Measurements from ENCODE around the gene RAB9A.
A peak's percentile ranks its signal among the peaks of the same experiment; 100 is the strongest.
"Not testable (repeated sequence)": the region's sequence is repeated elsewhere in the genome, so short reads cannot be mapped to it uniquely, and the experiment has no call there.

RAB9A gene, protein sequence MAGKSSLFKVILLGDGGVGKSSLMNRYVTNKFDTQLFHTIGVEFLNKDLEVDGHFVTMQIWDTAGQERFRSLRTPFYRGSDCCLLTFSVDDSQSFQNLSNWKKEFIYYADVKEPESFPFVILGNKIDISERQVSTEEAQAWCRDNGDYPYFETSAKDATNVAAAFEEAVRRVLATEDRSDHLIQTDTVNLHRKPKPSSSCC

DNA sequence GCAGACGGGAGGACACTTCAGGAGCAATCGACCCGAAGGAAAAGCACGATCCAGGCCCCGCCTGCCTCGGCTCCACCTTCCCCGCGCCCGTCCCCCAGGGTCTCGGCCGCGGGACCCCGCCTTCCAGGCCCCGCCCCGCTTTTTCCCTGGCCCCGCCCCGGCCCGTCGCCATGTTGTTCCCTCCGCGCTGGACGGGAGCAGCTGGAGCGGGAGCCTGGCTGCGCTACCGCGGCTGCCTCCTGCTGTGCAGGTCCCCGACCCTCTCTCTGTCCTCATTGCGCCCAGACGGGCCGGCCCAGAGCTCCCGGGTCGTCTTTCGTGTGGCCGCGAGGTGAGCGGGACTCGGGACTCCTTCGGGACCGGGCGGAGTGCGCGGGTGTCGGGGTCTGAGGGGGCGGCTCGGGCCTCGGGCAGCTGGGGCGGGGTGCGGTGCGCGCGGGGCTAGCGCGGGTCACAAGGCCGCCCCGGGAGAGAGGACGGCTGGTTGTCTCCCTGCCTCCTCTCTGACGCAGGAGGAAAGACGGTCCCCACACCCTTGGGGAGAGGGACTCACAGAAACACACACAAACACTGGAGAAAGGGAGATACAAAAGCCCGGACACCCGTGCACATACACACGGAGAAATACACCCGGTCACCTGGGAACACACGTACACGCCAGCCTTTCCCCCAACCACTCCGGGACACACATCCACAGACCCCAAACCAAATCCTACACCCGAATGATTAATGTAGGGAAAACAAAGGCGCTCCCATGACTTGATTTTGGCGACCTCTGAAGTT, at the start of gene RAB9A:
Gene RAB9A (plus strand): TSS at position 171 of the 783 bp plus-strand sequence. CDS start 19,619 bp downstream, outside the sequence.
- DNase-seq = peak; percentile 67

DNA sequence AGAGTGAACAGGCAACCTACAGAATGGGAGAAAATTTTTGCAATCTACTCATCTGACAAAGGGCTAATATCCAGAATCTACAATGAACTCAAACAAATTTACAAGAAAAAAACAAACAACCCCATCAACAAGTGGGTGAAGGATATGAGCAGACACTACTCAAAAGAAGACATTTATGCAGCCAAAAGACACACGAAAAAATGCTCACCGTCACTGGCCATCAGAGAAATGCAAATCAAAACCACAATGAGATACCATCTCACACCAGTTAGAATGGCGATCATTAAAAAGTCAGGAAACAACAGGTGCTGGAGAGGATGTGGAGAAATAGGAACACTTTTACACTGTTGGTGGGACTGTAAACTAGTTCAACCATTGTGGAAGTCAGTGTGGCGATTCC, 47.2 kb upstream of the RAB9A start:
- DNase-seq = not testable (repeated sequence)

DNA sequence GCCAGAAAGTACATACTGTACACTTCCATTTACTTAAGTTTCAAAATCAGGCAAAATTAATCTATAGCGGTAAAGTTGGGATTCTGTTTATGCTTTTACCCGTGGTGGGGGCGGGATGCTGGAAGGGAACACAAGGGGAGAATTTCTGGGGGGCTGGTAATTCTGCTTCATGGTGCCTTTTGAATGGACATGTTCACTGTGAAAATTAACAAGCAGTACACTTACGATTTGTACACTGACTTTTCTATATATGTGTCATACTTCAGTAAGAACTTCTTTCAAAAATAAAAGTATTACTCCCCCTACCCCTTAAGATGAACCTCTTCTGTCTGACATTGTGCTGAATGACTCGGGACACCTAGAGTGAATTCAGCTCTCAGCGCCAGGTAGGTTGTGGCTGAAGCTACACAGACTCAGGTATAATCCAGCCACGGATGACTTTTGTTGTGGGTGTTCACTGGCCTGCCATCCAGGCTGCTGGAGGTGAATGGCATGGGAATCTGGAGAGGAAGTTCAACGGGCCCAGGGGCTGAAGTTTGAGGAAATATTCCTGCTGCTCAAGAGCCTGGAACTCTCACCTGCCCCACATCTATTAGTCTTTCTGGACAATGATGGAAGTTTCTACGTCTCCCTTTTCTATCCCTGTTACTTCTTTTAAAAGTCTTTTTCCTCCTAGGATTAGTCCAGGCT, 43.3 kb upstream of the RAB9A start:
- DNase-seq = no peak

DNA sequence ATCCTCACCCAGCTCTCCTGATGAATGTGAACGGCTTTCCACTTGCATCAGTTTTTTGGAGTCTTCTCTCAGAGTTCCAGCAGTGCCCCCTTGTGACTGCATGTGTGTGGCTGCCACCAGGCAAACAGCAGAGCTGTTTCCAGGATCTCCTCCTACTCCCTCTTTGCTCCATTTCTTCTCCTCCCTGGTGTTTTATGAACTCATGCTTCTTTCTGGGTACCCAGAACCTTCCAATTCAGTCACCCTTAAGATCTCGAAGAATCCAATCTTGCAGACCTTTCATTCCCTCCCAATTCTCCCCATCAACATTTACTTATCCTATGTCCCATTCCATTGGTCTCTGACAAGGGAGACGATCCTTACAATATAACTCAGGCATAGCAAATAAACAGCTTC, 42.8 kb upstream of the RAB9A start:
- peak; percentile 46 for DNase-seq

DNA sequence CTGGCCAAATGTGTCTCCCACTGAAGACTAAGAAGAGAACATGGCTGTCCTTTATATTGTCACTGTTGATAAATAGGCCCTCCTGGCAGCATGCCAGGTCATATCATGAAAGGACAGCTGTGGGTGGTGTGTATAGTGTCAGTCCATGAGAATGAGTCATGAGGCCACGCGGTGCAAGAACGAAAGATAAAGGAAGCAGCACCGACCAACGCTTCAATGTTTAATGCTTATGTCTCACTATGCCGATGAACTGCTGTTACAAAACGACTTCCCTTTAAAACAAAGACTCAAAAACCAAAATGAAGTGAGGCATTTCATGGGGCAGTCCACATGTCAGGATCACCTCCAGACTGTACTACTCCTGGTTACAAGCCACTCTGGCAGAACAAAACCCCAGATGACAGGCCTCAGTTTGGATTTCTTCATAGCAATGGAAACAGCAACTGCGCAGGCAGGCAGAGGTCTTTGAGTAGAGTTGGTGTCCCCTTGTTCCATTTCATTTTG, 41.2 kb upstream of the RAB9A start:
- DNase-seq = no peak

DNA sequence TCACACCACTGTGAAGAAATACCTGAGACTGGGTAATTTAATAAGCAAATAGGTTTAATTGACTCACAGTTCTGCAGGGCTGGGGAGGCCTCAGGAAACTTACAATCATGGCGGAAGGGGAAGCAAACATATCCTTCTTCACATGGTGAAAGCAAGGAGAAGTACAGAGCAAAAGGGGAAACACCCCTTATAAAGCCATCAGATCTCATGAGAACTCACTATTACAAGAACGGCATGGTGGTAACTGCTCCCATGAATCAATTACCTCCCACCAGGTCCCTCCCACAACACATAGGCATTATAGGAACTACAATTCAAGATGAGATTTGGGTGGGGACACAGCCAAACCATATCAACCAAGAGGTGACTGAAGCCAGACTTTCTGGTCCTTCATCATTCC, 40.6 kb upstream of the RAB9A start:
- not testable (repeated sequence) for DNase-seq

DNA sequence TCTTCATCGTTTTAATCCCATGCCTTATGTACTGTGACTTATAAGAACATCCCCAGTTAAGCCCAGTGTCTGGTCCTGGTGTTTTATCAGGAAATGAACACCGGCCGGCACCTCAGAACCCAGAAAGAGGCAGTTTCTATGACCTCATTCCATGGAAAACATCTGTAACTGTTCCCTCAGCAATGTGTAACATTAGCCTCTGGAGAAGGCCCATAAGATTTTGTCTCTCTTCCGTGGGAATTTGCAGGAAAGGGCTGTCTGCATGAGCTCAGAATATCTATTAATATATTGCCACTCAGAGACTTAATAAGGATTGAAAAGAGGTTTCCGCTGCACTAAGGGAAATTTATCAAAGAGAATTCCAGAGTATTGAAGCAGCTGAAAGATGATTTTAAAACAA, 39.1 kb upstream of the RAB9A start:
- no peak for DNase-seq

DNA sequence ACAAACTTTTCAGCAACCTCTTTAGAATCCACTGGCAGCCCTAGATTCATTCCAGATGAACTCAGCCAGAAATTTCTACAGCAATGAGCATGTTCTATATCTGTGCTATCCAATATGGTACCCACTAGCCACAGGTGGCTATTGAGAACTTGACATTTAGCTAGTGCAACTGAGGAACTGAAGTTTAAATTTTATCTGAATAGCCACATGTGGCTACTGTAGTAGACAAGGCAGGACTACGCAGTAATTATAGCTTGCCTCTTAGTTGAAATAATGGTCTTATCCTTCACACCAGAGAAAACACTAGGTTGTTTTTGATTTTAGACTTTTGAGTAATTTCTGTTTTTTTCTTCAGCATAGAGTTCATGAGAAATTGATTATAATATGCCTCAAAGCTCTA, 38.6 kb upstream of the RAB9A start:
- no peak for DNase-seq

DNA sequence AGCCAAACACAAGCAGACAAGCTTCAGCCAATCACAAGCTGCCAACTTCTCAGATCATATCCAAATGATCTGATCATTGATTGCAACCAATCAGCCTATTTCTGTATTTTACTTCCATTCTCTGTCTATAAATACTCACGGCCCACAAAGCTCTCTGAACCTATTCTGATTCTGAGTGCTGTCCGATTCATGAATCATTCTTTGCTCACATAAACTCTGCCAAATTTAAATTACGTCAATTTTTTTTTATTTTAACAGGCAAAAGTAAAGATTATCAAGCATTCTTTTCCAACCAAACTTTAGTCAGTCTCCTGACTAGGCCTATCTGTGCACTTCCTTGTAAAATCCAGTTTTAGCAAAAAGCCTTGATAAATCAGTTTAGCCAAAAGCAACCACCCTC, 37.8 kb upstream of the RAB9A start:
- DNase-seq = peak; percentile 30

DNA sequence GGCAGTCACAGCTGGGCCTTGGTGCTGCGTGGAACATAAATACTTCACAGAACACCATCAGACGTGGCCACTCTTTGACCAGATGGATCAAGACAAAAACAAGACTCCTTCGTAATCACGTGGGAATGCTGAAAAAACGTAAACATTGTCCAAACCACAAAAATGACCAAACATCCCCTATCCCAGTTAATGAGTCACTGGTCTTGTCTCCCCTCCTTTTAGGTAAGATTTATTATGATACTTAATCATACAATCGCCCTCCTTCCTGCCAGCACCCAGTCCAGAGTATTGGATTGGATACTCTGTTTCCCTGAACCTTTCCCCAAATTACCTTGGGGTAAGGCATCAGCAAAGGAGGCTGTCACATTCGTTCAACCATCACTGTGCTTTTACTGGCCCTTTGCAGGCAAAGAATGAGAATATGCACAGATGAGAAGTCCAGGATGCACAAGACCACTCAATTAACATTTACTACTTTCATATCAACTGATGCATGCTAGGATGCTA, 36.6 kb upstream of the RAB9A start:
- DNase-seq = peak; percentile 87

DNA sequence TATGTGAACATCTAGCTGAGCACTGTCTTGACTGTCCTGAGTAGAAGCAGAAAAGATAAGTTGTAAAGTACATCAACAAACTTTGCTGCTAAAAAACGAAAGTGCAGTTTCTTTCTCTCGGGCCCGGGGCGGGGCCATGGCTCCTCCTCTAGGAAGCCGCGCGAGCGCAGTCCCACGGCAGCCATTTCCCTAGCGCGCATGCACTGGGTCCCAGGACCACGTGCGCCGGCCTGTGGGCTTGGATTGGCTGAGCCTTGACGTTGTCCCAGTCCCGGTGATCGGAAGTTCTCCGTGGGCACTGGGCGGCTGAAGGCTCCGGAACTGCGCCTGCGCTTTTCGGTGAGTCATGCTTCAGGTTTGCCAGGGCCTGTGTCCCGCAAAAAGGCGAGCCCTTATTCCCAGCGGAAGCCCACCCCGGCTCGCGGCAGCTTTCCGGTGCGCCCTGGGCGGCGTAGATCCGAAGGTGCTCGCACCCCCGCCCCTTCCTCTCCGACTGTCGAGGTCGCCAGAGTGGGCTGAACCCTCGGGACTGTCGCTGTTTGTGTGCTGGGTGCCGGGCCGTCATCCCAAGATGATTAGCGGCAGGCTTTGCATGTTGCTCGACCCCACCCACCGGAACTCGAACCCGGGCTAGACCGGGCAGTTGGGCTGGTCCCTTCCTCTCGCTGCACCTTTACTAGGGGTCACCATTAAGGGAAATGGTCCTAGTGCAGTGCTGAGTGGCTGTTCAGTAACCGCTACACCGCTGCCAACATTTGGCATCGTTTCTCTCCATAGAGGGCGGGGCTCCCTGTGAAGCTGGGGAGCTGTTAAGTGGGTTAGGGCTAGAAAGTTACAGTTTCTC, 35.9 kb upstream of the RAB9A start, which contains the start of gene TCEANC:
Gene TCEANC (plus strand): TSS at position 292 of the 844 bp plus-strand sequence. CDS start 9,368 bp downstream, outside the sequence.
- peak; percentile 95 for DNase-seq

DNA sequence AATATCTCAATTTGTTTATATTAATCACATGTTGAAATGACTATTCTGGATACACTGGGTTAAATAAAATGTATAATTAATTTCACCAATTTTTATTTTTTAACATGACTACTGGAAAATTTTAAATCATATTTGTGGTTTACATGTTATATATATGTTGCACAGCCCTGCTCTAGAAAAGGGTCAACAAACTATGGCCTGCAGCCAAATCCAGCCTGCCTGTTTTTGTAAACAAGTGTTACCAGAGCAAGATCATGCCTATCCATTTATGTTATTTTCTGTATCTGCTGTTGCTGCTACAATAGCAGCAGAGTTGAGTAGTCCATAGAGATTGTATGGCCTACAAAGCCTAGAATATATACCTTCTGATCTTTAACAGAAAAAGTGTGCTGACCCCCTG, 34.8 kb upstream of the RAB9A start:
- DNase-seq = no peak

DNA sequence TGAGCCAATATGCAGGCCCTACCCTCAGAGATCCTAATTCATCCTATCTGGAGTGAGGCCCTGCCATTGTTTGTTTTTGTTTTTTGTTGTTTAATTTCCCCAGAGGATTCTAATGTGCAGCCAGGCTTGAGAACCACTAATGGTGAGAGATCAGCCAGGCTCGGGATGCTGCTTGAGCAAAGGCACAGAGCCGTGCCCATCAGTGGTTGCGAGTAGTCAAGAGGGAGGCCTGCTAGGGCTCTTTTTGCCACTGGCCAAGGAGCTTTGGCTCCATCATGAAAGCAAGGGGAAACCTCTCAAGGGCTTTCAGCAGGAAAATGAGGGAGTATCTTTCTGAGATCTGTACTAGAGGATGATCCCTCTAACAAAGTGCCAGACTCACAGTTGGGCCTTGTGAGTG, 33.3 kb upstream of the RAB9A start:
- DNase-seq = no peak

DNA sequence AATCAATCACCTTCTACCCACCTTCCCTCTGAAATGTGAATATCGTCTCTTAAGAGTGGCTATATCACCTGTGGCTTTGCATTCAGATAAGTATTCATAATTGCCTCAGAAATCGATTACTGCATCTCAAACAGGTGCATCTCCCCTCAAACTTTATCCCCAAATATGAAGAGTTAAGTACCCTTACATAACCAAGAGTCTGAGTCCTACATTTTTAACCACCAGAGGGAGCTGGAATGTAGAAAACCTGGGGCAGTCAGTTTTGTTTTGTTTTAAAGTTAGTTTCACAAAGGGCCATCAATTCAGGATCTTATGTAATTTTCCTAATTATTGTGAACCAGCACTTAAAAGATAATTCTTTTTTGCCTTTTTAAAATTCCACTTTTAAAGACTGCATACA, 30.3 kb upstream of the RAB9A start:
- peak; percentile 34 for DNase-seq

DNA sequence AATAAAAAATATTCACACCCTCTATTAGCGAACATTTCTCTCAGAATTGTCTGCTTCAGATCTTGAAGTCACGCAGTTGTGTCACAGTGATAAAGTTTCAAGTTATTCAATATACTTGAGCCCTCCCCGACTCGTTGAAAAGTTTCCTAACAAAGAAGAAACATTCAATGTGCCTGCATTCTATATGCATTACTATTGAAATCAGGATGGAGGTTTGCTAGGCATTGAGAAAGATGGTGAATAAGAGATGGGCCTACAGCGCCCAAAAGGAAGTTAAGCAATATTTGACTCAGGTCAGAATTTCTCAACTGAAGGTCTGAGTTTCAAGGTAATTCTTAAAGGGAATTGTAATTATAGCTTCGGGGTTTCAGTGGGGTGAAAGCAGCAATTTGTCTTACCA, 29.9 kb upstream of the RAB9A start:
- peak; percentile 72 for DNase-seq

DNA sequence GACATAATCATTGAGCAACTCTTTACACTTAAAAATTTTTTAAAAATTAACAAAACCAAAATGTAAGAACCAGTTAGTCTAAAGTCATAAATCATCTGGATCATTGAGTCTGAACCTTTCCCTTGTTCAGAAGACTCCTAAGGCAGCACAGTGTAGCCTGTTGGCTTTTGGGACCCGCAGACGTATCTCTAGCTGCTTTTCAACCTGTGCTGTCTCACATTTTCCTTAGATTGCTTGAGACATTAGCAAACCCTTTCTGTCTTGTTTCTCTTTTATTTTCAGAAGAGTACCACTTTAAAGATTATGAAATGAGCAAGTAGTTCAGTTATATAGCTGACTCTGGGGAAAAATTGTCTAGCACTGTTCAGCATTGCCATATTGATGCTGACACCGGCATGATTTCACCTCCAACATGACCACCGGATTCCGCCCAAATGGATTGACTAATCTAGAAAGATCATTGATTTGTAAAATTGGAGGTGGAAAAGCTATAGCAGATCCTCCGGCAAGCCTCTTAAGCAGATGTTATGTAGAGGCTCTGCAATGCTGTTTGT, 27.1 kb upstream of the RAB9A start:
- no peak for DNase-seq

DNA sequence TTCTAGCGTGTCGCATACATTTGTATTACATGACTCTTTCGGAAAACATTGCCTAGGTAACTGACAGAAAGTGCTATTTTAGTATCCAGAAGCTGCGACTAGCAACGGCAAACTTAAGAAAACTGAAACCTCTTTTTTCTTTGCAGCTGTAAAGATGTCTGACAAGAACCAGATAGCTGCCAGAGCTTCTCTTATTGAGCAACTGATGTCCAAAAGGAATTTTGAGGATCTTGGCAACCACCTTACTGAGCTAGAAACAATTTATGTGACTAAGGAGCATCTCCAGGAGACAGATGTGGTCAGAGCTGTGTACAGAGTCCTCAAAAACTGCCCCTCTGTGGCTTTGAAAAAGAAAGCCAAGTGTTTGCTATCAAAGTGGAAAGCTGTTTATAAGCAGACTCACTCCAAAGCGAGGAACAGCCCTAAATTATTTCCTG, 26.6 kb upstream of the RAB9A start:
- peak; percentile 56 for DNase-seq

DNA sequence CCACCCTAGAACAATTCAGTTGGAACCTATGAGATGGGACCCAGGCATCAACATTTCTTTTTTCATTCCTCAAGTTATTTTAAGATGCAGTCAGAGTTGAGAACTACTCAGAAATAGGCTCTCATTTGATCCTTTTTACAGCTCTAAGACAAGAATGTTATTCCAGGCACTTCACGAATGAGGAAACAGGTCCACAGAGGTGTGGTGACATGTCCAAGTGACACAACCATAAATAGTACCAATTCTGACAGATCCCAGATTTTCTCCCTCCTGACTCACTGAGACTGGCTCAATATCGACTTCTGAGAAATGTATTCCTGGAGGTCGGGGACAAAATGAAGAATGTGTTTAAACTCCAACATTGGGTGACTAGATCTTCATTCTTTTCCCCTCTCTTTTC, 24.9 kb upstream of the RAB9A start:
- DNase-seq = no peak

DNA sequence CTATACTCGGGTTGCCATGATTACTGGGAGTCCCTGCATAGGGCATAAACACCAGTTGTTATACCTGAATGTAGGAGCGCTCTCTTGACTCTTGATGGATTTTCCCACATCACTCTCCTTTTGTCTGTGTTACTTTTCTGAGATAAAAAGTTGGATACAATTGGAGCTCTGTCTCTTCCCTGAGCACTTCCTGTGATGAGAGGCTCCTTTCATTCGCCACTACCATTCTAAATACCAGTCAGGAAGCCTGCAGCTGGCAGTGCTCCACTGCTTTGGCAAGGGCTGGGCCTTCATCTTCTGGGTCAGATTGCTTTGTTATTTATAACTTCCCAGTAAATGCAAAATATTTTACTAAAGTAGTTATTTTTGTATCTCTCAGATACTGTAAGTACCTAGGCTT, 22.1 kb upstream of the RAB9A start:
- DNase-seq = no peak

DNA sequence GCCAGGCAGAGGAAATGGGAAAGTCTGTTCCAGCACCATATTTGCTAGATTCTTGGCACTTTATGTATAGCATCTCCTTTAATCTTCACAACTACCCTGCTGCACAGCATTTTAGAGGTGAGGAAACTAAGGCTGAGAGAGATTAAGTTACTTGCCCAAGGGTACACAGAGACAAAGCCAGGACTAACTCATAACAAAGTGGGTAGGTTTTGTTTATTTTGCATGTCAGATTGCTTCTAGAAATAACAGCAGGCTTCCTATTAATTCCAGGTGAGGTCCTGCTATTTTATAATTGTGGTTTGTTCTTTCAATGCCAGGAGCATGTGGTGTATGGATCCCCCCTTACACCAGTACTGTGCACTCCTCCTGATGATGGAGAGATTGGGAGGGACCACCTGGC, 21.0 kb upstream of the RAB9A start:
- no peak for DNase-seq

DNA sequence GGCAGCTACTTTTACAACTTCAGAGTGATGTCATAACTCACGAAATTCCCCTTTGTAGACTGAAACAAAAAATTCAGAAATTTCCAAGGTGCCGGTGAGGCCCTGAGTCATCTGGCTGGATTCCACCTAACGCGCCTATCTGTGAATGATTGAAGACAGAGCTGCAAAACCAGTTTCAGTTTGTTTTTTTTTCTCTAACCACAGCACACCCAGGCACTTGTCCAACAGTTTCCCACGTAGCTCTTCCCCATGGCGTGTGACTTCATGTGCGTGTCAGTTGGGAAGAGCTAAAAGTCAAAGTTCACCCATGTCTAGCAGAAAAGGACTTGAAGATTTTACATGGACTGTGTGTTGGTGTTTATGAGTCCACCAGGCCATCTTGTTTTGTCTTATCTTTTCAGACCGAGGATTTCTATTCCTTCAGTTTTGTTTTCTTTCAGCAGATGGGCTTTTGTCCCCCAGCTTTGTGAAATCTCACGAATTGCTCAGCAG, 19.6 kb upstream of the RAB9A start:
- DNase-seq = peak; percentile 84

DNA sequence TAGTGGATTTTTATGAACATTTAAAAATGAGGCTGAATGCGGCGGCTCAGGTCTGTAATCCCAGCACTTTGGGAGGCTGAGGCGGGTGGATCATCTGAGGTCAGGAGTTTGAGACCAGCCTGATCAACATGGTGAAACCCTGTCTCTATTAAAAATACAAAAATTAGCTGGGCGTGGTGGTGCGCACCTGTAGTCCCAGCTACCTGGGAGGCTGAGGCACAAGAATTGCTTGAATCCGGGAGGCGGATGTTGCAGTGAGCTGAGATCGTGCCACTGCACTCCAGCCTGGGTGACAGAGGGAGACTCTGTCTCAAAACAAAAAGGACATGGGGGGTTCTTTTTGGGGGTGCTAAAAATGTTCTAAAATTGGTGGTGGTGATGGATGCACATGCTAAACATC, 19.2 kb upstream of the RAB9A start:
- DNase-seq = not testable (repeated sequence)

Data from HCEC 1CT (cell line).